Sigmoid colon (tissue), 3 donors: ENCODE measurements around the gene CPSF4L.

Experiments used
- POLR2A ChIP-seq, 2 donors: fragments of 450-650 bp; IDR thresholded peaks; one replicate each; pipeline ENCODE4 v1.6.1; 2016; ENCODE audit warnings: antibody characterized with exemption in 2 of 2, mild to moderate bottlenecking in 2 of 2, moderate library complexity in 2 of 2
- TF ChIP-seq, protein P1 (sequence below), 4 experiments: fragments of 450-650 bp in 3 of 4; fragments of 200-600 bp in 1 of 4; IDR thresholded peaks; one replicate each; pipeline ENCODE4 v1.5.1; 2016 to 2019; ENCODE audit warnings: antibody characterized with exemption in 4 of 4, mild to moderate bottlenecking in 3 of 4, moderate library complexity in 2 of 4

DNA sequence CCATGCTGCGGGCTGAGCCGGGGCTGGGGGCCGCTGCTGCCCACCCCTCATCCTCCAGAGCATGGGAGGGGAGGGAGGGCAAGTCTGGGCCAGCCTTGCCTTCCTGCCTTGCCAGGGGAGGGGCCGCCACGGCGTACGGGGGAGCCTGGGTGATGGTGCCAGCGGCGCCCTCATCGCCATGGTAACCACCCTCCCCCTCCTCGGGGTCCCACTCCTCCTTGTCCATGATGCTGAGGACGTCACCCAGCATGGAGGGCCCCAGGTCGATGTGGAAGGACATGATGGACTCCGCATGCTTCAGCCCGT lies 23.9 kb upstream of the CPSF4L start:
- TF ChIP-seq POLR2A (IDR thresholded peaks at IDR 0.05): no peak
- TF ChIP-seq, protein P1, sequence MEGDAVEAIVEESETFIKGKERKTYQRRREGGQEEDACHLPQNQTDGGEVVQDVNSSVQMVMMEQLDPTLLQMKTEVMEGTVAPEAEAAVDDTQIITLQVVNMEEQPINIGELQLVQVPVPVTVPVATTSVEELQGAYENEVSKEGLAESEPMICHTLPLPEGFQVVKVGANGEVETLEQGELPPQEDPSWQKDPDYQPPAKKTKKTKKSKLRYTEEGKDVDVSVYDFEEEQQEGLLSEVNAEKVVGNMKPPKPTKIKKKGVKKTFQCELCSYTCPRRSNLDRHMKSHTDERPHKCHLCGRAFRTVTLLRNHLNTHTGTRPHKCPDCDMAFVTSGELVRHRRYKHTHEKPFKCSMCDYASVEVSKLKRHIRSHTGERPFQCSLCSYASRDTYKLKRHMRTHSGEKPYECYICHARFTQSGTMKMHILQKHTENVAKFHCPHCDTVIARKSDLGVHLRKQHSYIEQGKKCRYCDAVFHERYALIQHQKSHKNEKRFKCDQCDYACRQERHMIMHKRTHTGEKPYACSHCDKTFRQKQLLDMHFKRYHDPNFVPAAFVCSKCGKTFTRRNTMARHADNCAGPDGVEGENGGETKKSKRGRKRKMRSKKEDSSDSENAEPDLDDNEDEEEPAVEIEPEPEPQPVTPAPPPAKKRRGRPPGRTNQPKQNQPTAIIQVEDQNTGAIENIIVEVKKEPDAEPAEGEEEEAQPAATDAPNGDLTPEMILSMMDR (IDR thresholded peaks at IDR 0.05): no peak
